DMS153 (cell line): Measurements from ENCODE around the gene OTUD1.
"Not testable (repeated sequence)": the region's sequence is repeated elsewhere in the genome, so short reads cannot be mapped to it uniquely, and the experiment has no call there.

Source experiments
- DNase-seq: peaks from one replicate; lab custom pipeline; 2025; lab: John Stamatoyannopoulos, UW

The OTUD1 gene, protein sequence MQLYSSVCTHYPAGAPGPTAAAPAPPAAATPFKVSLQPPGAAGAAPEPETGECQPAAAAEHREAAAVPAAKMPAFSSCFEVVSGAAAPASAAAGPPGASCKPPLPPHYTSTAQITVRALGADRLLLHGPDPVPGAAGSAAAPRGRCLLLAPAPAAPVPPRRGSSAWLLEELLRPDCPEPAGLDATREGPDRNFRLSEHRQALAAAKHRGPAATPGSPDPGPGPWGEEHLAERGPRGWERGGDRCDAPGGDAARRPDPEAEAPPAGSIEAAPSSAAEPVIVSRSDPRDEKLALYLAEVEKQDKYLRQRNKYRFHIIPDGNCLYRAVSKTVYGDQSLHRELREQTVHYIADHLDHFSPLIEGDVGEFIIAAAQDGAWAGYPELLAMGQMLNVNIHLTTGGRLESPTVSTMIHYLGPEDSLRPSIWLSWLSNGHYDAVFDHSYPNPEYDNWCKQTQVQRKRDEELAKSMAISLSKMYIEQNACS

DNA sequence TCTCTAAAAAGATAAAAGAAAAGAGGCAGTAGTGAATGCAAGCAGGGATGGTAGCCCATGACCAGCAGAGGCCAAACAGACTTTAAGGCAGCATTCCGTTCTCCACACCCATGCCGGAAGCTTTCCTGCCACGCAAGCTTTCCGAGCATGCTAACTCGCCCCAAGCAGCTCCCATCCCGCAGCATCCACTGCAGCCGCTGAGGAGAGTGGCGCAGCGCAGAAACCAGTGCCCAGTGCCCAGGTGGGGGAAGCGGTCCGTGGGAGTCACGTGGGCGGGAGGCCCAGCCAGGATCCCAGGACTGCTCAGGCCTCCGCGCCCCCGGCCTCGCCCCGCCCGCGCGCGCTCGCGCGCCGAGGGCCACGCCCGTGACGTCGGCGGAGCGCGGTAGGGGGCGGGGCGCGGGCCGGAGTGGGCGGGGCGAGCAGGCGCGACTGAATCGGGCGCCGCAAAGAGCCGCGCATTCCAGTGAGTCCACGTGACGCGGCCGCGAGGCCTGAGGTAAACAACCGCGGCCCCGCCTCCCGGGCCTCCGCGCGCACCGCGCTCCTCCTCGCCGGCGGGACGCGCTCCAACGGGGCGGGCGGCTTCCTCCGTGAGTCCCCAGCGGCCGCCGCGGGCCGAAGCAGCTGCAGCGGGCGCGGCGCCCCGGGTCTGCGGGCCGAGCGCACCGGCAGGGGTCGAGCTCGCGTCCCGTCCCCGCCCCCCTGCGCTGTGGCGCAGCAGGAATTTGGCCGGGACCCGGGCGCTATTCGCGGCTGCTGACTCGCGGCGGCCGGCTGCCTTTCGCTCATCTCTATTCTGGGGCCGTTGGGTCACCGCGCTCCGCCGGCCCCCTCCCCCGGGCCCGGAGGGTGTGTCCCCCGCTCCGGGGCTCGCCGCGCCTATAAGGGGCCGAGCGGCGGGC is at the start of gene OTUD1:
TSS of gene OTUD1 (plus strand) at position 529 of the 905 bp plus-strand sequence. CDS start 383 bp downstream, outside the sequence.
- peak; percentile 67 for DNase-seq

DNA sequence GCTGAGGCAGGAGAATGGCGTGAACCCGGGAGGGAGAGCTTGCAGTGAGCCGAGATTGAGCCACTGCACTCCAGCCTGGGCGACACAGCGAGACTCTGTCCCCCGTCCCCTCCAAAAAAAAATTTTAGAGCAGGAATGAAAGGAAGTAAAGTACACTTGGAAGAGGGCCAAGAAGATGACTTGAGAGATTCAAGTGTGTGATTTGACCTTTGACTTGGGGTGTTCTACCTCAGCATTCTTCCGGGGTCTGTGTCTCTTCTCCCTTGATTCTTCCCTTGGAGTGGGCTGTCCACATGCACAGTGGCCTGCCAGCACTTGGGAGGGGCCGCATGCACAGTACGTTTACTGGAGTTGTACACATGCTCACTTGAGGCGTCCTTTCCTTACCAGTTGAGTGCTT is 48.5 kb upstream of the OTUD1 start:
- DNase-seq, result not testable (repeated sequence)

DNA sequence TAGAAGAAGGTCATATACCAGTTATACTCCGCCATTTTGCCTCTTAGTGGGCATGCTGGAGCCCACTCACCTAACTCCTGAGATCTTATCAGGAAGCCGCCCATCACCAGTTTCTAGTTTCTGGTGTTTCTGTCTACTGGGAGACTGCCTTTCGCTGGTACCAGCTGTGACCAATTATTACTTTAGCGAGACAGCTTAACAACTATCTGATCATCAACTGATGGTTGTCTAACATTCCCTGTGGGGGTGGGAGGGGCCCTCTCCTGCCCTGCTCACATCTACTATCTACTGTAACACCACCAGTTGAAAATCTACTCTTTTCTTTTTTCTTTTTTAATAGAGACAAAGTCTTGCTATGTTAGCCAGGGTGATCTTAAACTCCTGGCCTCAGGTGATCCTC is 48.1 kb upstream of the OTUD1 start:
- DNase-seq, result no peak

DNA sequence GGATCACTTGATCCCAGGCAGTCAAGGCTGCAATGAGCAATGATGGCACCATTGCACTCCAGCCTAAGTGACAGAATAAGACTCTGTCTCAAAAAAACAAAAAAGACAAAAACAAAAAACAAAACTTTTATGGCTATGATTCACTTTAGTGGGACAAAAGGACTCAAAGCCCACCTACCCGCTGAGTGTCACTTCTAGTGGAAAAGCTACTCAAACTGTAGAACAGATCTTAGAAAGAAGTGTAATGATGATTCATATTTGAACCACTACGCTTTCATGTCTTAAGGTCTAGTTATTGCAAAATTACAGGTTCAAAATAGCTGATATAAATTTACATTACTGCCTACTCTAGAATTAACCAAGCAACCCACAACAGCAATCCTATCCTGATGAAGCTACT is 47.1 kb upstream of the OTUD1 start:
- DNase-seq, result no peak

DNA sequence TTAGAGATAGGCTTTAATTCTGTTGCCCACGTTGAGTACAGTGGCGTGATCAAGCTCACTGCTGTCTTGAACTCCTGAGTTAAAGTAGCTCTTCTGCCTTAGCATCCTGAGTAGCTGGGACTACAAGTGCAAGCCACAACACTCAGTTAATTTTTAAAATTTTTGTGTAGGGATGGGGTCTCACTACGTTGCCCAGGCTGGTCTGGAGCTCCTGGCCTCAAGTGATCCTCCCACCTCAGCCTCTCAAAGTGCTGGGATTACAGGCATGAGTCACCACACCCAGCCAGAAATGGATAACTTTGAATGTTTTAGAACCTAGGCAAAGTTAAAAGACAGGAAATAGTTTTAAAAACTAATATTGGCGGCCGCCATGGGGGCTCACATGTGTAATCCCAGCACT is 43.9 kb upstream of the OTUD1 start:
- DNase-seq, result no peak

DNA sequence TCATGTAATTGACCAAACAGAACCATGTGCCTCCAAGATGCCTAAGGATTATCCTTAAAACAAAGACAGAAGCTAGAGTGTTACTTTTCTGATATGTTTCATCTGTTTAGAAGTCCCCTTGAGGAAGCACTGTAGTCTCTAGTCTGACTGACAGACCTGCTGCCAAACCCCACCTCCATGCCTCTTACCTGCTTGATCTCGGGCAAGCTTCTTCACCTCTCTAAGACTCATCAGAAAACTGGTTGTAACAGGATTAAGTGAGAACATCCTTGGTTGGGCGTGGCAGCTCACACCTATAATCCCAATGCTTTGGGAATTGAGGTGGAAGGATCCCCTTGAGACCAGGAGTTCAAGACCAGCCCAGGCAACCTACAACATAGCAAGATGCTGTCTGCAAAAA is 42.2 kb upstream of the OTUD1 start:
- no peak for DNase-seq

DNA sequence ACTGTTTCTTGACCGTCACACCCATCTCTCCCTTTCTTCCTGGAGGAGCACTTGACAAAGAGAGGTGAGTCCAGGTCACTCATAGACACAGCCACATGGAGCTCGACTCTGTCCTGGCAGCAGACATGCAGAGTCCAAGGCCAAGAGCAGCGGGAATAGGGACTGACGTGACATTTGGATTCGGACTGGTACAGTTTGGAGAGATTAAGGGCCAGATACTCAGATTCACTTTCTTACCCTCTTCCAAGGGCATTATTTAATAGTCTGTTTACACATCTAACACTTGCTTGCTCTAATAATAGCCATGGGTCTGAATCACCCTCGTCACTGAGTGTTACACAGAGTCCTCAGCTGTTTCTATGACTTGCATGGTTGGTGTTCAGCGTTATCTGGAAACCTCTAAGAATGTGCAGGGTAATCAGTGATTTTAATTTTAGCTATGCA is 39.2 kb upstream of the OTUD1 start:
- no peak for DNase-seq

DNA sequence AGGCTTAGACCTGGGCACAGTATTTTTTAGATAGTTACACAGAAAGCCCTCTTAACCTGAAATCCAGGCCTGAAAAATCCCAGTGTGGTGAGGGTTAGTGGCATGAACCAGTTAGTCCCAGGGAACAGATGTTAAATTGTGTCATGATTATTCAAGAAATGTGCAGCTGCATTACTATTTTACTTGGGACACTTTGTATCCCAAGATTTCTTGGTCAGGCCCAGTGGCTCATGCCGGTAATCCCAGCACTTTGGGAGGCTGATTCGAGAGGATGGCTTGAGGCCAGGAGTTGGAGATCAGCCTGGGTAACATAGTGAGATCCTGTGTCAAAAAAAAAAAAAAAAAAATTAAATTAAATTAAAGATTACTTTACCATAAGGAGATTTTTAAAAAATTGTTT is 36.0 kb upstream of the OTUD1 start:
- DNase-seq, result no peak

DNA sequence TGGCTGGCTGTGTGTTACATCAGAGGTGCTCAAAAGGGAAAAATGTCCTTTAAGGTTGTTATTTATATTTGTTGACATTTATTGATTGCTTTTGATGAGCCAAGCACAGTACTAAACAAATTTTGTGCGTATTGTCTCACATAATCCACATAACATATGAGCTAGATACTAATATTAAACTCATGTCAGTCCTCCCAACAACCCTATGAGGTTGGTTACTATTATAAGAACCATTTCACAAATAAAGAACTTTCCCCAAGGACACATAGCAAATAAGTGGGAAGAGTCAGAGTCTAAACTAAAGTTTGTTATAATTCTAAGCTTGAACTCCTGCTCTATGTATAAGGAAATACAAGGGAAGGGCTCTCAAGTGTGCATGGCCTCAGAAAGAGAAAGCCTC is 35.6 kb upstream of the OTUD1 start:
- DNase-seq, result no peak

DNA sequence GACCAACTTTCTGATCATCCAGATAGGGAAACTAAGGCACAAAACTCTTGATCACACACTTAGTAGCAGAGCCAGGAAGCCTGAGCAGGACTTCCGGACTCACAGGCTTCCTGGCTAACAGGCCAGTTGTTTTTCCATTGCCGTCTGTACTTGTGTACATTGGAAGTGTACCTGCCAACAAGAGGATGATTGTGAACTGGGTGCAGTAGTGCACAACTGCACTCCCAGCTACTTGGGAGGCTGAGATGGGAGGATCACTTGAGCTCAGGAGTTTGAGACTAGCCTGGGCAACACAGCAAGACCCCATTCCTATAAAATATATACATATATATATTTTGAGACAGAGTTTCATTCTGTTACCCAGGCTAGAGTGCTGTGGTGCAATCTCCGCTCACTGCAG is 35.2 kb upstream of the OTUD1 start:
- DNase-seq, result no peak

DNA sequence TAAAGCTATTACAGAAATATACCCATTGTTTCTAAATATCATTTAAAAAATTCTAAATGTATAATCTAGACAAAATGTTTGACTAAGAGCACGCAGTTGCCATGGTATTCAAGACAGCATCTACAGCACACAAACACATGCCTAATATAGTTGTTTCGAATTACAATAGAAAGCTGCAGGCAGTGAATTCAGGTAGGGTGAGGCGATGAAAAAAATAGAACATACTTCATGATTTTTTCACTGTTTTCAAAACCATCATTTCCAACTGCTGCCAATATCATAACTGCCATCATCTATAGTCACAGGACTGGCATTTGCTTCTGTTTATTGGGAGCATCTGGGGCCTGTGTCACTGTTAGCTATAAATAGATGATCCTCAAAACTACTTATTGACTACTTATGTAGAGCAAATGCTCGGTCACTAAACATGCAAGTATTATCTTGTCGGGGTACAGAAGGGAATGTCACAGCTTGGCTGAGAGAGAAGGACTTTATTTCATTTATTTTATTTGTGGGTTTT is 34.4 kb upstream of the OTUD1 start:
- no peak for DNase-seq

DNA sequence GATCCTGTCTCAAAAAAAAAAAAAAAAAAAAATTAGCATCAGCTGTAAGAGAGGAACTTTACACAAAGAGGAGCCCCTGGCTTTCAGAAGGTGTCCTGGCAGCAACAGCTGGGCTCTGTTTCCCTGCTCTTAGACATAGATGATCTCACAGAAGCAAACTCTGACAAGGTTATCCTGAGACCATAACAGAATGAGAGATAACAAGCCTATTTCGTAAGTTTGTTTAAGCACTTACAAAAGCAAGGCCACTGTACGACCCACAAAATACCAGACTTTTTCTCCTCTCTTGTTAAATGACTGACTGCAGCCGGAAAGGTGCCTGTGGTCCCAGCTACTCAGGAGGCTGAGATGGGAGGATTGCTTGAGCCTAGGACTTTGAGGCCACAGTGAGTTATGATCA is 33.3 kb upstream of the OTUD1 start:
- no peak for DNase-seq

DNA sequence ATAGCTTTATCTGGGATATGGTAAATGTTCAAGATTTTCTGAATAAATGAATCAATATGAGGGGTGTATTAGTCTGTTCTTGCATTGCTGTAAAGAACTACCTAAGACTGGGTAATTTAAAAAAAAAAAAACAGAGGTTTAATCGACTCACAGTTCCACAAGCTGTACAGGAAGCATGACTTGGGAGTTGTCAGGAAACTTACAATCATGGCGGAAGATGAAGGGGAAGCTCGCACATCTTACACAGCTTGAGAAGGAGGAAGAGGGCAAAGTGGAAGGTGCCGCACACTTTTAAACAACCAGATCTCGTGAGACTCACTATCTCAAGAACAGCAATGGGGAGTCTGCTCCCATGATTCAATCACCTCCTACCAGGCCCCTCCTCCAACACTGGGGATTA is 32.5 kb upstream of the OTUD1 start:
- DNase-seq, result no peak

DNA sequence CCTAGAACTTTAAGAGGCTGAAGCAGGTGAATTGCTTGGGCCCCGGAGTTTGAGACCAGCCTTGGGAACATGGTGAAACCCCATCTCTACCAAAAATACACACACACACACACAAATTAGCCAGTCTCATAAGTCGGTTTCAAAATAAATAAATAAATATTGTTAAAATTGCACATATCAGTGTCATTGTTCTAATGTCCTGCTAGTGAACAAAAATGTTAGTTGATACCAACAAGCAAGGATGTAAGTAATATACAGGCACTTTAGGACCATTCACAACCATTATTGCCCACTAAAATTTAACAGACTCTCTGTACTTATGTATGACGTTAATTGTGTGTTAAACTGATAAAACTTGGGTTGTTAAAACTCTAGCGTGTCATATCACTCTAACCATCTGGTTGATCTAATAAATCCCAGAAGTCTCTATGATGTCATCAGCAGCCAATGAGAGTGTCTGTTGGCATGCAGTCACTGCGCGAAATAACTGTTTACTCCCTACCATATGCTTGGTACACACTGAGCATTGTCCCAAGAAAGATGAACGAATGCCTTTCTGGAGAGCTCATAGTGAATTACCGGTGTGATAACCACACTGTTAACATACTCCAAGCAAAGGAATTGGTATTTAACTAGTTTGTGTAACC is 30.4 kb upstream of the OTUD1 start:
- no peak for DNase-seq

DNA sequence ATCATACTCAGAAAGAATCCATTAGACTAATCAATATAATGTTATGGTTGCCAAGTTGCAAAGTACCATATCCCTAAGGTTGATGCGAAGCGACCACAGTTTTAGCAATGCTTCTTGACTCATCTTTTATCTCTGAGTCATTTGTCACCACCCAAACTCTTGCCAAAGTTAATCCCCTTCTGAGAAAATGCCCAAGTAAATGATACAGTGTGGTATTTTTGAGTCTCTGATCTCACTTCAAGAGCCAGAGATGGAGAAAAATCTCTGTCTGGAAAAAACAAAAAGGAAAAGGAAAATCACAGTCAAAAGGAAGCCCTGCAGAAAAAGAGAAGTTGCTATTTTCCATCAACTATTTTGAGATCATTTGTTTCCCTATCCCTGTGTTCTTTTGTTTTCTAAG is 26.7 kb upstream of the OTUD1 start:
- no peak for DNase-seq

DNA sequence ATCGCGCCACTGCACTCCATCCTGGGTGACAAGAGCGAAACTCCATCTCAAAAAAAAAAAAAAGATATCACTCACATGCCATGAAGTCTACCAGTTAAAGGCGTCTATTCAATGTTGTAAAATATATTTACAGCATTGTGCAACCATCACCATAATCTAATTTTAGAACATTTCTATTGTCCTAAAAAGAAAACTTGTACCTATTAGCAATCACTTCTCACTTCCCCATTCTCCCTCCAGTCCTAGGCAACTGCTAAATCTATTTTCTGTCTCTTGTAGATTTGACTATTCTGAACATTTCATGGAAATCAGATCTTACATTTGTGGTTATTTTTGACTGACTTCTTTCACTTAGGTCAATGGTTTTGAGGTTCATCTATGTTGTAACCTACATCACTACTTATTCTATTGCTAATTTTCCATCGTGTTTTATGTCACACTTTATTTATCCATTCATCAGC is 25.2 kb upstream of the OTUD1 start:
- no peak for DNase-seq

DNA sequence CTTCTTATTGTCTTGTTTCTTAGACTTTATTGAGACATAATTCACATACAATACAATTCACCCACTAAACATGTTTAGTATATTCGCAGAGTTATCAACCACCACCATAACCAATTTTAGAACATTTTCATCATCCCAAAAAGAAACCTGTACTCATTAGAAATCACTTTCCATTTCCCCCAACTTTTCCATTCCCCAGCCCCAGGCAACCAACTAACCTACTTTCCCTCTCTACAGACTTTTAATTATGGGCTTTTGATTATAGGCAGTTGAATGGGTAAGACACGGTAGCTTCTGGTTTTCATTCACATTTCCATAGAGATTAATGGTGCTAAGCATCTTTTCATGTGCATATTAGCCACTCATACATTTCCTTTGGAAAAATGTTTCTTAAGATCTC is 24.2 kb upstream of the OTUD1 start:
- no peak for DNase-seq

DNA sequence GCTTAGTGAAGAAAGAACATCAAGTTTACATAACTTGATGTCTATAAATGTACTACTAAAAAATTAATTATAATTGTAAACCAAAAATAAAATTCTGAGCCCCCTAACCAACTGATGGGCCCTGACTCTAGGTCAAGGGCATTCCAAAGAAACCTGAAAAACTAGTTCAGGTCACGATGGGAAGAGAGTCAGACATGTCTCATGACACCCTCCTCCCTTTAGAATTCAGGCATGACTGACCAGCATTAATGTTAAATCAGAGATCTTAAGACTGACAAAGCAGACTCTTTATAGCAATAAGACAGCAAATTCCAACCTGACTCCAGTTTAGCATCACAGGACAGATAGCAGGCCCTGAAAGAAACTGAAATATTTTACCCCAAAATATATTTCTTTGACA is 21.6 kb upstream of the OTUD1 start:
- no peak for DNase-seq

DNA sequence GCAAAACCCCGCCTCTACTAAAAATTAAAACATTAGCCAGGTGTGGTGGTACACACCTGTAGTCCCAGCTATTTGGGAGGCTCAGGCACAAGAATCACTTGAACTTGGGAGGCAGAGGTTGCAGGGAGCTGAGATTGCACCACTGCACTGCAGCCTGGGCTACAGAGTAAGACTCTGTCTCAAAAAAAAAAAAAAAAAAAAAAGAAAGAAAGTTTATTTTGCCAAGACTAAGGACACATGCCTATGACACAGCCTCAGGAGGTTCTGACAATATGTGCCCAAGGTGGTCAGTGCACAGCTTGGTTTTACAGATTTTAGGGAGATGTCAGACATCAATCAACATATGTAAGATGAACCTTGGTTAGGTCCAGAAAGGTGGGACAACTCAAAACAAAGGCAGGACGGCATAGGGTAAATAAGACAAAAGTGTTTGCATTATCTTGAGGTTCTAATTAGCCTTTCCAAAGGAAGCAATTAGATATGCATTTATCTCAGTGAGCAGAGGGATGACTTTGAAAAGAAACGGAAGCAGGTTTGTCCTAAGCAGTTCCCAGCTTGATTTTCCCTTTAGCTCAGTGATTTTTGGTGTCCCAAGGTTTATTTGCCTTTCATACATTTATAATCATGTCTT is 20.7 kb upstream of the OTUD1 start:
- no peak for DNase-seq

DNA sequence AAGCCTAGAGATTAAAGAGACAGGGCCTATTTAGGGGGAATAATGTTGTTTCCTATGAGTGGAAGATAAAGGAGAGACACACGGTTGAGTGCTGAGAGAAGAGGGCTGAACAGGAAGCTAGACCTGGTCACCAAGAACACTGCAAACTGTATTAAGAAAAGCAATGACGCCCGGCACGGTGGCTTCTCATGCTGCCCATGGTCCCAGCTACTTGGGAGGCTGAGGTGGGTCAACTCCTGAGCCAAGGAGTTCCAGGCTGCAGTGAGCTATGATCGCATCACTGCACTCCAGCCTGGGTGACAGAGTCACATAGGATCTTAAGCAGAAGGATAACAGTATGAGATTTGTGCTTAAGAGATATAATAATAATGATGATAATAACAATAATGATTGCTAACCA is 19.7 kb upstream of the OTUD1 start:
- no peak for DNase-seq

DNA sequence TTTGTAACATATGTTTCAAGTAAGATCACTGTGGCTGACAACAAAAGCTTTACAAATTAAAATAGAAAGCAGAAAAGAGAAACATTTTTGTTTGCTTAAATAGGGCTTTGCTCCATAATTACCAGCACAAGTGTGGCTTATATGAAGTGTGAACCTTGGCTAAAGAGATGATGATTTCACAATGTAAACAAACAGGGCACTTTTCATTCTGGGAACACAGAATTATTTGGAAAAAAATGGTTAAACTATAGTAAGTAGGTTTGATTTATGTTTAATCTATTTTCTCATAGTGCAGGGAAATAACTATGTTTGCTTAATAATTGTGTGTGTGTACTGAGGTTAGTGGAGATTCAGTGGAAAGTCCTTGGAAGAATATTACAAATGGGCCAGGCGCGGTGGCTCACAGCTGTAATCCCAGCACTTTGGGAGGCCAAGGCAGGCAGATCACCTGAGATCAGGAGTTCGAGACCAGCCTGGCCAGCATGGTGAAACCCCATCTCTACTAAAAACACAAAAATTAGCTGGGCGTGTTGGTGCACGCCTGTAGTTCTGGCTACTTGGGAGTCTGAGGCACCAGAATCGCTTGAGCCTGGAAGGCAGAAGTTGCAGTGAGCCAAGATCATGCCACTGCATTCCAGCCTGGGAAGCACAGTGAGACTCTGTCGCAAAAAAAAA is 19.1 kb upstream of the OTUD1 start:
- DNase-seq, result no peak
